K562 (cell line): ENCODE data around the gene PDE6C. TPM values are rescaled to one million over a fixed set of nuclear protein-coding genes. Genes with fewer than 3 reads are reported as not detected.

Experiments used
- ATAC-seq: fragments of 200-7000 bp; cut with Tn5 transposase; 3 replicates; pipeline ENCODE4 v1.9.1; 2020; ENCODE audit warnings: moderate library complexity
- BruUV-seq: library from RNA; stranded (reverse); fragments of 400-500 nt; replicated peaks from 2 replicates; lab custom pipeline; 2021; lab: Mats Ljungman, UMichigan
- CTCF ChIA-PET: fragments of 300-600 bp; formaldehyde crosslinking; extraction: SDS; loops from one replicate; lab custom pipeline; 2021; ENCODE audit warnings: low intra/inter-chr PET ratio; lab: Yijun Ruan, JAX
- POLR2A ChIA-PET: fragments of 300-600, 350-650 bp; sonication (Branson Sonifier 250); formaldehyde crosslinking; extraction: SDS; loops from one replicate; lab custom pipeline; 2021; ENCODE audit warnings: antibody characterized with exemption, inconsistent platforms; lab: Yijun Ruan, JAX
- DNase-seq, 4 experiments: peaks; one replicate each; pipeline versions ENCODE4 v3.0.0 to v3.0.0-alpha.2; 2011 to 2018; ENCODE audit warnings: low spot score in 3 of 4, mixed read lengths in 3 of 4; ENCODE audit errors: extremely low read depth in 1 of 4
- FAIRE-seq: peaks from 2 replicates; lab custom pipeline; 2011; peaks lifted over from hg19 to GRCh38; lab: Jason Lieb, UNC
- H2AFZ ChIP-seq: 2 replicates; pipeline ENCODE4 v1.6.0; 2011; ENCODE audit warnings: low read depth, low read length, control low read depth, inconsistent platforms
- H3K27ac ChIP-seq: fragments of 200-600 bp; 3 replicates; pipeline ENCODE4 v1.8.0; 2011; ENCODE audit warnings: low read depth, mild to moderate bottlenecking, control low read depth, inconsistent platforms, low read length, moderate library complexity, mixed read lengths; ENCODE audit errors: extremely low read depth
- H3K27me3 ChIP-seq, 2 experiments: fragments of 300-600 bp in 1 of 2; 2 replicates in 1 of 2; 3 replicates in 1 of 2; pipeline versions ENCODE4 v1.6.0 to v1.8.0; 2011; ENCODE audit warnings: inconsistent platforms in 2 of 2, low read length in 2 of 2, mild to moderate bottlenecking in 1 of 2, mixed read lengths in 1 of 2, moderate library complexity in 1 of 2; ENCODE audit not compliant: control insufficient read depth in 2 of 2, insufficient read depth in 2 of 2
- H3K36me3 ChIP-seq: fragments of 300-600 bp; 3 replicates; pipeline ENCODE4 v1.8.0; 2011; ENCODE audit warnings: mild to moderate bottlenecking, low read length, inconsistent platforms; ENCODE audit not compliant: control insufficient read depth, insufficient read depth
- H3K4me1 ChIP-seq, 2 experiments: fragments of 200-600 bp in 1 of 2; replicated peaks in 1 of 2; 2 replicates in 1 of 2; 3 replicates in 1 of 2; pipeline versions ENCODE4 v1.5.1 to v1.8.0; 2011; ENCODE audit warnings: inconsistent platforms in 2 of 2, low read length in 2 of 2, mild to moderate bottlenecking in 1 of 2, mixed read lengths in 1 of 2, moderate library complexity in 1 of 2; ENCODE audit not compliant: control insufficient read depth in 2 of 2, insufficient read depth in 2 of 2
- H3K4me2 ChIP-seq: 2 replicates; pipeline ENCODE4 v1.6.1; 2011; ENCODE audit warnings: low read length, control low read depth, inconsistent platforms, mixed read lengths; ENCODE audit not compliant: insufficient read depth
- H3K4me3 ChIP-seq: fragments of 200-600 bp; sonication (generic), shearing (Covaris generic); 2 replicates; pipeline ENCODE4 v1.5.1; 2016; ENCODE audit warnings: control low read depth, inconsistent platforms
- H3K79me2 ChIP-seq: fragments of 200-600 bp; 3 replicates; pipeline ENCODE4 v1.8.0; 2011; ENCODE audit warnings: low read length, inconsistent platforms; ENCODE audit not compliant: control insufficient read depth, insufficient read depth
- H3K9ac ChIP-seq, 2 experiments: 2 replicates each; pipeline versions ENCODE4 v1.6.0 to v1.6.1; 2011; ENCODE audit warnings: low read depth in 2 of 2, low read length in 2 of 2, control low read depth in 1 of 2, inconsistent platforms in 1 of 2, mild to moderate bottlenecking in 1 of 2, mixed read lengths in 1 of 2; ENCODE audit not compliant: insufficient read depth in 1 of 2
- H3K9me1 ChIP-seq: one replicate; pipeline ENCODE4 v1.6.0; 2011; ENCODE audit warnings: inconsistent platforms, mild to moderate bottlenecking, low read length, moderate library complexity; ENCODE audit not compliant: control insufficient read depth, insufficient read depth
- H3K9me3 ChIP-seq: replicated peaks from 2 replicates; pipeline ENCODE4 v1.5.1; 2011; ENCODE audit warnings: low read depth, low read length, inconsistent platforms; ENCODE audit not compliant: control insufficient read depth, insufficient read depth
- H4K20me1 ChIP-seq: replicated peaks from 2 replicates; pipeline ENCODE4 v1.6.1; 2011; ENCODE audit warnings: low read length, inconsistent platforms, mixed read lengths; ENCODE audit not compliant: control insufficient read depth, insufficient read depth
- YY1 ChIP-seq, 3 experiments: IDR thresholded peaks; 2 replicates each; pipeline ENCODE4 v1.6.1; 2011; ENCODE audit warnings: low read length in 2 of 3, mild to moderate bottlenecking in 2 of 3, moderate library complexity in 2 of 3, borderline replicate concordance in 1 of 3, control low read depth in 1 of 3, low read depth in 1 of 3; ENCODE audit not compliant: insufficient read depth in 3 of 3, insufficient replicate concordance in 2 of 3, control insufficient read depth in 1 of 3, insufficient read length in 1 of 3; ENCODE audit errors: extremely low read depth in 1 of 3
- WGBS: fragments of 100-300 bp; shearing (Covaris generic); methylation state at CpG from one replicate; pipeline ENCODE4 v1.1.6; 2016; ENCODE audit warnings: low coverage, mixed read lengths; ENCODE audit not compliant: insufficient coverage; ENCODE audit errors: missing lambda C conversion rate; 5-methylcytosine and 5-hydroxymethylcytosine counted together
- in situ Hi-C: fragments of 300-500 bp; cut with MboI; formaldehyde crosslinking; loops from 4 replicates; pipeline ENCODE4 v1.15.0; 2018; ENCODE audit warnings: inconsistent platforms, mixed read lengths
- intact Hi-C: fragments of 100-400 bp; cut with micrococcal nuclease; formaldehyde crosslinking; loops from 2 replicates; pipeline ENCODE4 v1.14.2; 2022
- polyA plus RNA-seq, 8 experiments: library from polyadenylated mRNA; depleted of rRNA in 4 of 8; stranded (reverse) in 5 of 8; unstranded in 3 of 8; fragments of >200 nt; fragmentation: Nextera tagmentation in 2 of 8; fragmentation: Illumina TruSeq in 1 of 8; extraction: Ambion mirVana in 2 of 8; extraction: Trizol in 1 of 8; gene quantifications; 2 replicates each; pipeline versions ENCODE4 v1.2.1 to v1.2.3, GENCODE V29; 2011 to 2014; ENCODE audit warnings: inconsistent platforms in 1 of 8, missing spikeins in 1 of 8
- total RNA-seq, 7 experiments: library from RNA; depleted of rRNA in 6 of 7; stranded (reverse); fragments of >200 nt in 6 of 7; fragmentation: Illumina TruSeq in 2 of 7; extraction: Trizol in 2 of 7; gene quantifications; 2 replicates each; pipeline versions ENCODE4 v1.2.1 to v1.2.3, GENCODE V29; 2011 to 2021; ENCODE audit warnings: low replicate concordance in 1 of 7
- TF ChIP-seq, protein P1 (sequence below): sonication (generic); formaldehyde crosslinking; IDR thresholded peaks from 2 replicates; pipeline ENCODE4 v1.8.1; 2023; ENCODE audit warnings: missing genetic modification reagents, mild to moderate bottlenecking, borderline replicate concordance

The PDE6C gene
- total and polyA plus RNA-seq, 9 of the 15 experiments (the other 6 are each of a cell fraction or from before 2014, with no cell fraction given) = not detected

DNA sequence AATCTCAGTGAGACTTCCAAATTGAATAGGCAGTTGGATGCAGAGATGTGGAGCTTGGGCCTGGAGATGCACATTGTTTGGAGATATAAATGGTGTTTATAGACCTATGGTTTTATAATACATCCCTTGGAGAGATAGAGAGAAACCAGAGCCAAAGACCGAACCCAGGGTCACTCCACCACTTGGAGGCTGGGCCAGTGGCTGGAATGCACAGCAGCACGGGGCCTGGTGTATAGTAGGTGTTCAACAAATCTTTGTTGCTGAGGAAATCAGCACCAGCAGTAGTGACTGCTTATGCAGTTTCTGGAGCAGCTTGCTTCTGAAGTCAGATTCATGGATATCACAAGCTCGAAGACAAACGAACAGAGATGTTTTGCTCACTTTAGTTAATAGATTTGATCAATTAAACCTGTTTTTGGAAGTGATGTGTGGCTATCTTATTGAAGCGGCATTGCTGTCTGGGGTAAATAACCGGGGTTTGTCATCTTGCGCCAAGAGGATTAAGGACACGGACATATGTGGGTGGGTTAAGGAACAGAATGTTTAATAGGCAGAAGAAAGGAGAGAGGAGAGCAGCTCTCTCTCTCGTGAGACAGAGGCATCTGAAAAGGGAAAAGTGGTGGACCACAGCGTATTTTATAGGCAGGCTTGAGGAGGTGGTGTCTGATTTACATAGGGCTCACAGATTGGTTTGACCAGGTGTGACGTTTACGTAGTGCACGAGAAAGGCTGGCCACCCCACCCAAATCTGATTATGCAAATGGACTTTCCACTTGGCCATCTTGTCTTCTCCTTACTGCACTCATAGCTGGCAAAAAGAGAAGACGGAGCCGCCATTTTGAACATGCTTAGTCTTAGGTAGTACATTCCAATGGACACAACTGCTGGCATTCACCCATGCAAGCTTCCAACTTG is 22.4 kb upstream of the PDE6C start:
- intact Hi-C loops (no loop called here), in situ Hi-C loops (no loop called here)
- no peaks in the 10 kb centered on the region for H3K9me3 ChIP-seq
- H3K4me3 ChIP-seq = no peak overlapping the region
- no peaks in the 10 kb centered on the region for H3K36me3 ChIP-seq
- H3K9ac ChIP-seq = no peak overlapping the region
- H3K27me3 ChIP-seq = peaks cover 0 to 8% of the 10 kb centered on the region in 2 experiments; a peak in 3 of 5 replicates
- peak in 2 of 3 experiments; percentile 21 to 79 for TF ChIP-seq YY1 (IDR thresholded peaks at IDR 0.05; ENCODE audit: borderline replicate concordance in 1 of 3, control insufficient read depth in 1 of 3, extremely low read depth in 1 of 3, insufficient read depth in 3 of 3, insufficient read length in 1 of 3, insufficient replicate concordance in 2 of 3, low read depth in 1 of 3, low read length in 2 of 3)
- TF ChIP-seq, protein P1, sequence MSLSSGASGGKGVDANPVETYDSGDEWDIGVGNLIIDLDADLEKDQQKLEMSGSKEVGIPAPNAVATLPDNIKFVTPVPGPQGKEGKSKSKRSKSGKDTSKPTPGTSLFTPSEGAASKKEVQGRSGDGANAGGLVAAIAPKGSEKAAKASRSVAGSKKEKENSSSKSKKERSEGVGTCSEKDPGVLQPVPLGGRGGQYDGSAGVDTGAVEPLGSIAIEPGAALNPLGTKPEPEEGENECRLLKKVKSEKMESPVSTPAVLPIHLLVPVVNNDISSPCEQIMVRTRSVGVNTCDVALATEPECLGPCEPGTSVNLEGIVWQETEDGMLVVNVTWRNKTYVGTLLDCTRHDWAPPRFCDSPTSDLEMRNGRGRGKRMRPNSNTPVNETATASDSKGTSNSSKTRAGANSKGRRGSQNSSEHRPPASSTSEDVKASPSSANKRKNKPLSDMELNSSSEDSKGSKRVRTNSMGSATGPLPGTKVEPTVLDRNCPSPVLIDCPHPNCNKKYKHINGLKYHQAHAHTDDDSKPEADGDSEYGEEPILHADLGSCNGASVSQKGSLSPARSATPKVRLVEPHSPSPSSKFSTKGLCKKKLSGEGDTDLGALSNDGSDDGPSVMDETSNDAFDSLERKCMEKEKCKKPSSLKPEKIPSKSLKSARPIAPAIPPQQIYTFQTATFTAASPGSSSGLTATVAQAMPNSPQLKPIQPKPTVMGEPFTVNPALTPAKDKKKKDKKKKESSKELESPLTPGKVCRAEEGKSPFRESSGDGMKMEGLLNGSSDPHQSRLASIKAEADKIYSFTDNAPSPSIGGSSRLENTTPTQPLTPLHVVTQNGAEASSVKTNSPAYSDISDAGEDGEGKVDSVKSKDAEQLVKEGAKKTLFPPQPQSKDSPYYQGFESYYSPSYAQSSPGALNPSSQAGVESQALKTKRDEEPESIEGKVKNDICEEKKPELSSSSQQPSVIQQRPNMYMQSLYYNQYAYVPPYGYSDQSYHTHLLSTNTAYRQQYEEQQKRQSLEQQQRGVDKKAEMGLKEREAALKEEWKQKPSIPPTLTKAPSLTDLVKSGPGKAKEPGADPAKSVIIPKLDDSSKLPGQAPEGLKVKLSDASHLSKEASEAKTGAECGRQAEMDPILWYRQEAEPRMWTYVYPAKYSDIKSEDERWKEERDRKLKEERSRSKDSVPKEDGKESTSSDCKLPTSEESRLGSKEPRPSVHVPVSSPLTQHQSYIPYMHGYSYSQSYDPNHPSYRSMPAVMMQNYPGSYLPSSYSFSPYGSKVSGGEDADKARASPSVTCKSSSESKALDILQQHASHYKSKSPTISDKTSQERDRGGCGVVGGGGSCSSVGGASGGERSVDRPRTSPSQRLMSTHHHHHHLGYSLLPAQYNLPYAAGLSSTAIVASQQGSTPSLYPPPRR = no peak
- 11% methylated on average over 14 of the region's 15 CpGs for WGBS
- no peaks in the 10 kb centered on the region for H3K79me2 ChIP-seq
- no TSS peak for BruUV-seq
- peak in 2 of 4 experiments; percentile 24 to 27 for DNase-seq
- peak overlapping the region; percentile 66 for H2AFZ ChIP-seq
- ChIA-PET POLR2A (interaction anchor here (0.5 kb wide), 1 partner anchor 203 kb away, joined by 3 read pairs; no protein-coding TSS in a partner anchor), CTCF (no interaction called here)
- peak; percentile 82 for ATAC-seq
- H3K9me1 ChIP-seq = no peaks in the 10 kb centered on the region
- H4K20me1 ChIP-seq = no peaks in the 10 kb centered on the region
- H3K4me2 ChIP-seq = no peak overlapping the region
- no peak overlapping the region for H3K27ac ChIP-seq
- FAIRE-seq = no peak
- H3K4me1 ChIP-seq = no peaks in the 10 kb centered on the region; a peak in 1 of 5 replicates
